GOT3 (cell line): ENCODE measurements around the gene SH3BGRL2.

Experiments used
- DNase-seq: peaks from one replicate; lab custom pipeline; 2025; ENCODE audit warnings: mixed read lengths; lab: John Stamatoyannopoulos, UW

SH3BGRL2 gene

DNA sequence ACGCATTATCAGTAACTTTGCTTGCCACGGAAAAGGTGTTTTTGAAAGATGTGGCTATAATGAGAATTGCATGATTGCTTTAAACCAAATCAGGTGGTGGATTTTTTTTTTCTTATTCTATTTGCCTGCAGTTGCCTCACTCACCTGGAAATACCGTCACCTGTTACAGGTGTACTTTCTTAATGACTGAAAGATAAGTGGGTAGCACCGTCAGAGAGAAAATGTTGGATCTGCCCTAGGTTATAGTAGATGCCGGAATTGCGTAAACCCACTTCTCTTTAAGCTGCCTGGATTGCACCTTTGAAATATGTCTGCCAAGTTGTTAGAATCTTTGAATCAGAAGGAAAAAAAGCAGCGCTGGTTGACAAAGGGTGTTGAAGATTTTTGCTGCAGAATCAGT lies 68.5 kb downstream of the SH3BGRL2 start:
- DNase-seq: no peak

DNA sequence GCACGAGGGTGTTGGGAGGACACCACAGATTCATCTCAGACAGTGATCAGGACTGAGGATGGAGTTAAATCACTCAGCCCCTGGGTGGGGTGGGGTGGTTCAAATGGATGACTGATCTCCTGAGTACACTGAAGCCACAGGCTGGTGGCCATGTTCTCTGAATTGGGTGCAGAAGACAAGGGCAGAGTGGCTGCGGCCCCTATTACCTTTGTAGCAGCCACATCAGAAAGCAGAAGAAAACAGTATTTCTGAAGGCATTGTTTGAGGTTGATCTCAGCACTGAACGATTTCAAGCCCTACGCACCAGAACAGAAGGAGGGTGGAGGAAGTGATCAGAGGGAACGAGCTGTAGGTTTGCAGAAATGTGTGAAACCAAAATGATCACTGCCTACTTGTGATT lies 71.6 kb downstream of the SH3BGRL2 start:
- no peak for DNase-seq

DNA sequence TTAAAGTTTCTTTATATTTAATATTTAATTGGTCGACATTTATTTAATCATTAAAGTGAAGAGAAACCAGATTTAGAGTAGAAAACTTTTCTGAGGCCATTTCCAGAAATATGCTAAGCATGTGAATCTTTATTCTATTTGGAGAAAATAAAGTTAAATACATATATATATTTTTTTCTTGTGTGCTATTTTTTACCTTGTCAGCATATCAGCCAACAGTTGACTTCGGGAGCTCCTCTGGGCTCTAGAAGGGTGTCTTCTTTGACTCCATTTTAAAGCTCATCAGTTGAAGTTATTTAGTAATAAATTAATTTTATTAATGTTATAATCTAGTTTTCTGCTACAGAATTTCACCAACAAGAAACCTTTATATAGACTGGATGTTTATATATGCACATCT lies 73.1 kb downstream of the SH3BGRL2 start:
- no peak for DNase-seq

DNA sequence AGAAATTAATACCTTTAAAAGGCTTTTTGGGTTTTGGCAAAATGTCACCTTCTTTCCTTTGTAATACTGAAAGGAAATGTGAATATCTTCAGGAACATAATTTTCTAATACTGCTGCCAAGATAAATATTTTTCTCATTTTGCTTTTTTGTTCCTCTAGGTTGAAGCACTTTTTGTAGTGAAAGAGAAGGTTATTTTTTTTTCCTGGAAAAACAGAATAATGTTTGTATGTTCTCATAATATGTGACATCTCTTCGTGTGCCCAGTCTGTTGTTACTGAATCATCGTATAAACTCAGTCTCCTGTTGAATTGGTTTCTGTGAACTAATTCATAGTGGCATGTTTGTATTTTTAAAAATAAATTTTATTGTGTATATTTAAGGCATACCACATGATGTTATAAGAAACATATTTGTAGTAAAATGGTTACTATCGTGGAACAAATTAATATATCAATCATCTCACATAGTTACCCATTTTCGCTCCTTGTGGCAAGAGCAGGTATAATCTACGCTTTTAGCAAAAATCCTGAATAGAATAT lies 74.4 kb downstream of the SH3BGRL2 start:
- no peak for DNase-seq

DNA sequence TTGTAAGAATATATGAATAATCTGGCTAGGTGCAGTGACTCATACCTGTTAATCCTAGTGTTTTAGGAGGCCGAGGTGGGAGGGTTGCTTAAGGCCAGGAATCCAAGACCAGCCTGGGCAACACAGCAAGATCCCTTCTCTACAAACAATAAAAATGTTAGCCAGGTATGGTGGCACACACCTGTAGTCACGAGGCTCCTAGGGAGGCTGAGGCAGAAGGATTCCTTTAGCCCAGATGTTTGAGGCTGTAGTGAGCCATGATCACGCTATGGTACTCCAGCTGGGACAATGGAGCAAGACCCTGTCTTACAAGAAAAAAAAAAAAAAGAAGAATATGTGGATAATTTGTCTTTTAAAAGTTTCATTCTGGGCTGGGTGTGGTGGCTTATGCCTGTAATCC lies 75.4 kb downstream of the SH3BGRL2 start:
- no peak for DNase-seq

DNA sequence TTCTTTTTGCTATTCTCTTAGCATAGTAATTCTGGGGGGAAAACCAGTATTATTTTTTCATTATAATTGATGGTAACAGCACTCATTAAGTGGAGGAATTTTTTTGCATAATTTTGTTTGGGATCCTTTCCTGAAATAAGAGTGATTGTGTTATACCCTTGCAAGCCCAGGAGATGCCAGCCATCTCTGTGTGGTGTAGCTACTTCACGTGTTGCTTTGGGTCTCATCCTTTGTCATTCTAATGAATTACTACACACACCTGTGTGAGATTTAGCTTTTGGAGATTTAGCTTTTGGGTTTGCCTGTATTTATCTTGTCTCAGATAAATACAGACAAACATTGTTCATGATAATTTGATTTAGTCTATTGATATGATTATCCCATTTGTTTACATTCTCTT lies 76.5 kb downstream of the SH3BGRL2 start:
- DNase-seq: no peak

DNA sequence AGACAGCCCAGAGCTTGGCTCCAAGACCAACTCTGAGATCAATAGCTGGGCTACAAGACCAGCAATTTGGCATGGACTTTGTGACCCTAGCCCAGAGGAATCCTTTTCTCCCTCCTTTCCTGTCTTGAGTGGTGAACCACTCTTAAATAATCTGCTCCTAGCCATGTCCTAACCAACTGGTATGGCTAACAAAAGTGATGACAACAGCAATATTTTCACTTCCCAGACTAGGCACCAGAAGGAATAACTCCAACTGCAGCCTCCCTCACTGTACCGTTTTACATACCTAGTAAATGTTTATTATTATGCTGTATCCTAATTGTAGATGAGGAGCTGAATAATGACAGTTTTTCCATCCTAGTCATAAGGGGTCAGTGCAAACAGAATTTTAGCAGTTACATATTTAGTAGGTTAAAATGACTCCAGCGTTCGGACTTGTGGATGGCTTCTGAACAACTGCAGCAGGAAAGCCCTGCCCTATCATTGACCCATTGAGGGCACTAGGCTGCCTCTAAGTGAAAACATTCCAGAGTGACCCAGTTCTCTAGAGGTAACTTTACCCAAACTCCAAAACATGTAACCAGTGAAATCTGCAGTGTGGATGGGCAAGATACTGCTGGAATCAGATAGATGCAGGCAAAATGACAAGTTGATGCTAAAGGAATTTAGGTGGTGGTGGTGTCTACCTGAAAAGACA lies 77.1 kb downstream of the SH3BGRL2 start:
- no peak for DNase-seq

DNA sequence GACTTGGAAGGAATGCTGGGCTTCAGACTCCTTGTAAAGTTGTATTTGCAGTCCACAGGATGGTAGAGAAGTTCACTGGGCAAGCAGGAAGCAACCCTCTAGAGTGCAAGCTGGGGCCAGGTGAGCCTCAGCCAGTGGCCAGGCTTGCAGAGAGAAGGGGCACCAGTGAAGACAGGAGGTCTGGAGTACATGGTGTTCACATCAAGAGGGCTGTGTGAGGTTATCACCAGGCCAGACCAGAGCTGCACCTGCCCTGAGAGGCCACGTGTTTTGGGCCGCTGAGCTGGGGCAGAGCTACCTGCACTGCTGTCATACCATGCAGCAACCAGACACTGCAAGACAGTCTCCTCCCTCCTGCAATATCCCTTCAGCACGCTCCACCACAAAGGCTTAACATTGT lies 79.0 kb downstream of the SH3BGRL2 start:
- no peak for DNase-seq

DNA sequence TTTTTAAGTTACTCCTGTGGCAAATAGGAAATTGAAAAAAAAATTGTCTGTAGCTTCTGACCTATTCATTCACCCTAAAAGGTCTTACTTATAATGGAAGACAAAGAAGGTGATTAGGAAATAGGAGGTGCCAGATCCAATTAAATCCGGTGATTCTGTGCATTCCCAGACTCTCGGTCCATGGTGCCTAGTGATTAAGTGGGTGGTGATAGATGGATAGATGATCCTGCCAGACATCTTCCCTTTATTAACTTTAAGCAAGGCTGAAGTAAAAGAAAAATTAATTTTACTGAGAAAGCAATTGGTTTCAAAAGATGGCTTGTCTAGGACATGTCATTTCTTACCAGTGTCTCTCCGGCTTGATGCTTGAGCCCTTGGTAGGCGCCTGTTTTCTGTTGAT lies 80.0 kb downstream of the SH3BGRL2 start:
- no peak for DNase-seq

DNA sequence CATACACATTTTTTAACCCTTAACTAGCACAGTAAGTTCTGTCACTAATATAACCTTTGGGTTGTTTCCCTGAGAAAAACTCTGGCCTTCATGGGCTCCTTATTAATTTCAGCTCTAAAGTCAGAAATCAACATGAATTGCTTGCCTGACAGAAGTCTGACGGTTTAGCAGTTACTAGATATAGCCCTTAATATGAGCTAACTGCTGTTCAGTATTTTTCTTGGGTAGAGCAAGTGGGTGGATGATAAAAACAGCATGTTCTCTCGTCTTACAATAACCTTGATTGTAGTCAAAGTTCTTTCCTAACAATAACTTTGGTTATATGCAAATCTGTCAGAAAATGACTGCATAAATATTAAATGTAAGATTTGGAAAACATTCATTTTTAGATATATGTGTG lies 81.0 kb downstream of the SH3BGRL2 start:
- no peak for DNase-seq

DNA sequence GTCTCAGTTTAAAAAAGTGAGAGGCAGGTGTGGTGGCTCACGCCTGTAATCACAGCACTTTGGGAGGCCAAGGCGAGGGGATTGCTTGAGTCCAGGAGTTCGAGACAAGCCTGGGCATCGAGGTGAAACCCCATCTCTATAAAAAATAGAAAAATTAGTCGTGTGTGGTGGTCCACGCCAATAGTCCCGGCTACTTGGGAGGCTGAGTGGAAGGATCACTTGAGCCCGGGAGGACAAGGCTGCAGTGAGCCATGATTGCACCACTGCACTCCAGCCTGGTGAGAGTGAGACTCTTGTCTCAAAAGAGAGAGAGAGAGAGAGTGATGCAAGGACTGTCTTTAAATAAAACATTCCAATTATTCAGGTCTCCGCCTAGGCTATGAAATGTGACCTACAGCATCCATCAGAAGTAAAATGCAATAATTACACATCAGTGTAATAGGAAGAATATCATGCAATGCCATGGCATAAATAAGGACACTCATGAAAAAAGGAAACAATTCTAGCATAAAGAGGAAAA lies 81.5 kb downstream of the SH3BGRL2 start:
- DNase-seq: no peak

DNA sequence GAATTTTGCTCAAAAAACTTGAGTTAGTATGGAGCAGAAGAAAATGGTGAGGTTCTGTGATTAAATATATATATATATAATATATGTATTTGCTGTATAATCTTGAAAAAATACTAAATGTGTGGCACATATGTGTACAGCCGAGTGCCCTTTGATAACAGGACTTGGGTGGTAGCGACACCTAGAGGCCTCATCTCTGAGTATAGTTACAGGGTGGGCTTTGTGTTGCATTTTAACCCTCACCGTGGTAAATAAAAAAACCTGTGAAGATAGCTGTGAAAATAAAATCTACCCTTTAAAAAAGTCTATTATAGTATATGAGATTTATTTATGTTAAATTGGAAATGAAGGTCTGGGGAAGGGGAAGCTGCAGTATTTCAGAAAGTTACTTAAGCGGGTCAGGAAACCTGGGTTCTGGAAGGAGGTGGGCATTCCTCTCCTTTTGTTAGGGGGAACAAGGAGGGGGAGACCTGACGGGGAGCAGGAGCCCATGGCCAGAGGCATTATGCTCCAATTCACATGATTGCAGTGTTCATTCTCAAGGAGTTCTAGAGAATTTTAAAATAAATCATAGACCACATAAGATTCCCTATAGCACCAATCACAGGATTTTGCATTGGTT lies 82.7 kb downstream of the SH3BGRL2 start:
- DNase-seq: no peak

DNA sequence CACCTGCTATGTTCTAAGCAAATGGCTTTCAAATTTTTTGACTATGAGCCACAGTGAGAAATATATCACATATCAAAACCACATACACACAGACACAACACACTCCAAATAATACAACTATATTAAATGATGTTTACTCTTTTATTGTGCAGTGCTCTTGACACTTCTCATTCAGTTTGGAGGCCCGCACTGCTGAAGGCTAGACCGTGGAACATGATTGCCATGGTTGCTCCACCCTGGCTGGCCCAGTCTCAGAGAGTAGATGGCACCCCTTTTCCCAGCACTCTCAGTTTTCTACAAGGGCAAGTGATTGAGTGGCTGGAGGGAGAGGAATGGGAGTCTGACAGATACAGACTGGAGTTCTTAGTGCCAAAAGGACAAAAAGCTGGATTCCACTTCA lies 86.9 kb downstream of the SH3BGRL2 start:
- no peak for DNase-seq

DNA sequence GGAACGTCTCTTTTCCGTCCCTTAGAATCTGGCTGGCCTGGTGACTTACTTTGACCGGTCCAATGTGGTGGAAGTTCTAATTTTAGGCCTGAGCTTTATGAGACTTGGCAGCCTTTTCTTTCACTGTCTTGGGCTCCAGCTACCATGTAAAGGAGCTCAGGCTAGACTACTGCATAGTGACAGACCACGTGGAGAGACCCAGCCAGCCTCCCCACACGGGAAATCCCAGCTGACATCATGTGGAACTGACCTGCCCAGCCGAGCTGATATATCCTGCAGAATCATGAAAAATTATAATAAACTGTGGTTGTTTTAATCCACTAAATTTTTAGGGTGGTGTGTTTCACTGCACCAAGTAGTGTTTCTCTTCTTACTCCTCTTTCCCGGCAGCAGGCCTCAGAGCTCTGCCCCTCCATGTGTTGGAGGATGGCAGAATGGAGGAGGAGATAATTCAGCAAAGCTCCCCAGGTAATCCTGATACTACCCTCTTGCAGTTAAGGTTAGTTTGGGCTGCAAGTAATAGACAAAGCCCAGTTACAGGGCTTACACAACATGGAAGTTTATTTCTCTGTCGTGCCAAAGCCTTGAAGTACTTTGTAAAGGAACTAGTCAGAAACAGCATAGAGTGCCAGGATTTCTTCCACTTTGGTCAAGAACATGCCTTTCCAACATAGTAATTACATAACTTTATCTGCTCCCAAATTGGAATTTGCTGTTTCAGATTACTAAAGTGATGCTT lies 87.5 kb downstream of the SH3BGRL2 start:
- no peak for DNase-seq

DNA sequence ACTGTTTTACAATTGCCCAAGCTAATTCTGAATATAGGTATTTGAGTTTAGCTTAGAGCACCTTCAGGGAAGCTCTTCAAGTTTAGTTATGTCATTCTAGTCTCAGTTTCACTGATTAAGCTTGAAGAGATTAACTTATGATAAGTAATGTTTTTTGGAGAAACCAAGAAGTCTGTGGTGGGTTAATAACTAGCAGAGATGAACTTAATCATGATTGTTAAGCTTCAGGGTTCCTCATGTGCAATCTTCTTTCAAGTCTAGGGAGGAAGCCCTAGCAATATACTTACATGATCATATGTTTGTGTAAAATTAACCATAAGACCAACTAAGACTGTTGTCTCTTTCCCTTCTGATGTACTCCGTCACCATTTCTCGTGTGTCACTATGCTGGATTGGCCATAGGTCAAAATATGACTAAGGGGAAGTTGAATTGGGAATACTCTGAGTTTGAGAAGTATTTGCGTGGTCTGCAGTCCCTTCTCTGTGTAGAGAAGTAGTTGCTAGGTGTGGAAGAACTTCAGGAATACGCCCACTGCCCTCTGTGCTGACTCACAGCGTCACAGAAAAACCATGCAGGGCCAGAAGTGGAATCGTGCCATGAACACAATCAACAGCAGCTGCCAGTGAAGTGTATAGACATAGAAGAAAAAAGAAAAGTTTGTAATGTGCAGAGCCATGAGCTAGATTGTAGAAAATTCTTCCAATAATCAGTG lies 88.3 kb downstream of the SH3BGRL2 start:
- DNase-seq: no peak

DNA sequence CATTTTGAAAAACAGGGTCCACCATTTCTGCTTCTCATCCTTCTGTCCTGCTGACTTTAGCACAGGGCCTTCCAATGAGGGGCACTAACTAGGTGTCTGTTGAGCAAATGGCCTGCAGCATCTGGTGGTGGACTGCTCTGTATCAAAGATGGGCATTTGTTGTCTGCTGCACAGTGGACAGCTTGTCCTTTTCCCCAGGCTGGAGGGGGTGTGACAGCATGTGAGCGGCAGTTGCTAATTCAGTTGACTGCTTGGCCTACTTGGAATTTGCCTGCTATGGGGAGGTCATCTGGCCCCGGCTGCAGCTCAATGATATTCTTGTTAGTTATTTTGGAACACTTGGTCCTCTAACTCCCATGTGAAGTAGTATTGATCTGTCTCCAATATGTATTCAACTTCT lies 93.7 kb downstream of the SH3BGRL2 start:
- no peak for DNase-seq

DNA sequence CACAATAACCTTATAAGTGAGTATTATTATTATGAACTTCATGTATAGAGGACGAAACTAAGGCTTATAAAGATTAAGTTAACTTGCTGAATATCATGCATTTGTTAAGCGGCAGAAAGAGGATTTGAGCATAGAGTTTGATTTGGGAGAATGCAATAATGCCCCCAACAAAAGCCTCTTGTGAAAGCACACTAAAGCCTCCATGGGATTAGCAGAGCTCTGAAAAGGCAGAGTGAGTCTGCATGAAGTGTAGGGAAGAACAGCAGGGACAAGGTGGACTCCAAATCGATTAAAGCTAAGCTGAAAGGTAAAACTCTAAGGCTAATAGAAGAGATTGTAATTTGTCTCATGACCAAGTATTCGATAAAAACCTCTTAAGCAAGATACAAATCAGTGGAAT lies 100.3 kb downstream of the SH3BGRL2 start:
- DNase-seq: no peak

DNA sequence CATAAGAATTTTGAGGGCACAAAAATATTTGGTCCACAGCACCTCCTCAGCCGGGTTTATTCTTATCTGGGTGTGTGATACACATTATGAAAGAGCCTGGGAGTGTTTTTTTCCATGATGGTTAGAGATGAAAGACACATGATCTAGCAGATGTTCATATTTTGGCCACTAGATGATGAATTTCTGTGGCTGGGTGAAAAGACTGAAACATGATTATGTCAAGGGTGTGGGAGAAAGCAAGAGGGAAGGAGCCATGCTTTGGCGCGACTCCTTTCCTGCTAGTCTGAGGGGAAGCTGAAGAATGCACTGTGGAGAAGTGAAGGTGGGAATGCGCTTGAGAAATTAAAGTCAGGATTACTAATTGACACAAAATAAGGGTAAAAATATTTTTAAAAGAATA lies 102.3 kb downstream of the SH3BGRL2 start:
- no peak for DNase-seq

DNA sequence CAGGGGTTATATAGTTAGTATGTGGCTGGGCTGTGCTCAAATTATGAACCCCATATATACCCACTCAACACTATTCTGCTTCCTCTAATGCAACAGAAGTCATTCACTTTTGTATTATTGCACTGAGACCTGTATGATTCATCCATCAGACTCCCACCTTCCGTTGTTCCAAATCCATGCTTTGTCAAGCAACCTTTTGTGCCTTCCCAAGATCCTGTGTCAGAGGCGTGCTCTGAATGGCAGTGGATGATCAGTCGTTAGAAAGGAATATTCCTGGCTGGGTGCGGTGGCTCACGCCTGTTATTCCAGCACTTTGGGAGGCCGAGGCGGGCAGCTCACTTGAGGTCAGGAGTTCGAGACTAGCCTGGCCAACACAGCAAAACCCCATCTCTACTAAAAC lies 103.2 kb downstream of the SH3BGRL2 start:
- no peak for DNase-seq

DNA sequence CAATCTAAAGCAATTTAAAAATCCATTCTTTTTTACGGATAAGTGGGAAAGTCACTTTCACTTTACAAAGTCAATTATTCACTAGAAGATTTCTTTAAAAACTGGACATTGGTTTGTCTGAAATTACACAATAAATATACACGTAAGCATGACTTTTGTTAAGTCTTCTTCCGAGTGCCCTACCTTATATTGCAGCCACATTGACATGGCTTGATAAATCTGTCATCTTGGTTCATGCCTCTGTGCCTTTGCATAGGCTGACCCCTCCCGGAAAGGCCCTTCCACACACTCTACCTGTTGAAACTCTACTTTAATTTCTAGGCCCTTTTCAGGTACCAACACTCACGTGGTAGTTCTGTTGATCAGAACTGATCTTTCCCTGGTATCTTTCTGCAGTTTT lies 104.1 kb downstream of the SH3BGRL2 start:
- DNase-seq: no peak

DNA sequence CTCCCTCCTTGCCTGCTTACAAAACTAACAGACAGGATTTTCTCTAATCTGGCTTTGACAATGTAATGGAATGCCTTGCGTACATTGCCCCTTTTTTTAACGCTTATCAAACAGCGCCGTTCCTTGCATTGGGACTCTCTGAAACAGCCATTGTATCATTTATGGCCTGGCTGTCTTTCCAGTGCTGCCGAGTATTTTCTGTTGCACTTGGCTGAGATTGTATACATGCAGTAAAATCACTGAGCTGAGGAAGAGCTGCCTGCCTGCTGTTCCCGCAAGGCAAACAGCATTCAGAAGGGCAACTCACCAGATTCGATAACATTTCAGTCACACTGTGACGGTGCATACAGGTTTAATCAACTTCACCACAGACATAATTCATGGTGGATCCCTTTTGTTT lies 106.0 kb downstream of the SH3BGRL2 start:
- no peak for DNase-seq

DNA sequence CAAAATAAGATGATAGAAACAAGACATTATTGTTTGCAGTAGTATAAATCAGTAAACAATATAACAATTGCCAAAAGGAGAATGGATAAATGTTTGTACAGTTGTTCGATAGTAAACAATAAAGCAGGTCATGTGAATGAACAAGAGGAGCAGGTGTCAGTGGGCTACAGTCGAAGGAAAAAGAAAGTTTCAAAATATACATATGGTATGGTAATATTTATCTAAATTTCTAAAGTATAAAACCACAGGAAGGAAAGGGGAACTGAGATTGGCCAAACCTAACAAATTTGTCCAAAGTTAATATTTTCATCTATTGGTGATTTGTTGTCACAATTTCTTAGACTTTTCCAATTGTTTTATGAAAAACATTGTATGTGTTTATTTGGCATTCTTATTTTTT lies 110.9 kb downstream of the SH3BGRL2 start:
- DNase-seq: no peak
